Spleen (tissue), 7 donors: ENCODE data around the gene EI24.

Source experiments
- CTCF ChIP-seq, 11 experiments: fragments of 200-600 bp in 7 of 11; fragments of 450-650 bp in 4 of 11; sonication (generic) in 4 of 11; IDR thresholded peaks in 8 of 11; conservative IDR thresholded peaks in 3 of 11; 1 replicate in 7 of 11; 2 replicates in 4 of 11; pipeline versions ENCODE4 v1.4.0 to v1.8.0; 2016 to 2021; ENCODE audit warnings: antibody characterized with exemption in 11 of 11, inconsistent platforms in 4 of 11, mild to moderate bottlenecking in 1 of 11
- POLR2A ChIP-seq, 3 donors: fragments of 450-650 bp; IDR thresholded peaks; one replicate each; pipeline ENCODE4 v1.5.1; 2017; ENCODE audit warnings: antibody characterized with exemption in 3 of 3, mild to moderate bottlenecking in 1 of 3
- donor health status: DM: no; HTN: no; CAD: no; lungs with moderate emphysema.
- donor health status: DM: no; HTN: no; CAD: no.
- donor health status: DM: no; HTN: no; CAD: no.

GRCh38 chr11:125623064-125623463, 53.8 kb downstream of the EI24 start:
- TF ChIP-seq POLR2A (IDR thresholded peaks at IDR 0.05) (no peak), CTCF (IDR thresholded peaks at IDR 0.05 in 8 of 11, conservative IDR thresholded peaks at IDR 0.05 in 3 of 11) (no peak)
